HG03575 (cell line): Measurements from ENCODE around the gene ERICH4.
"Not testable (repeated sequence)": the region's sequence is repeated elsewhere in the genome, so short reads cannot be mapped to it uniquely, and the experiment has no call there.

Experiments
- ATAC-seq: cut with Tn5 transposase; IDR thresholded peaks from one replicate; pipeline ENCODE4 v1.9.1; 2021; ENCODE audit not compliant: unreplicated experiment, insufficient number of reproducible peaks, low FRiP score; ENCODE audit errors: extremely low read depth

The ERICH4 gene

GRCh38 chr19:41431426-41432386 is 11.2 kb upstream of the ERICH4 start:
- ATAC-seq: no peak

- ATAC-seq: no peak
Measured at GRCh38 chr19:41433171-41433570, 9.8 kb upstream of the ERICH4 start.

GRCh38 chr19:41434450-41434849 is 8.5 kb upstream of the ERICH4 start:
- ATAC-seq: no peak

- not testable (repeated sequence) for ATAC-seq
Measured at GRCh38 chr19:41435376-41435775, 7.6 kb upstream of the ERICH4 start.

- ATAC-seq: no peak
Measured at GRCh38 chr19:41435936-41436673, 6.9 kb upstream of the ERICH4 start.

GRCh38 chr19:41436674-41436951 is 6.3 kb upstream of the ERICH4 start:
- ATAC-seq: no peak

GRCh38 chr19:41437944-41438574 is 4.9 kb upstream of the ERICH4 start:
- no peak for ATAC-seq

- ATAC-seq: peak; percentile 63
Measured at GRCh38 chr19:41439441-41440222, 3.3 kb upstream of the ERICH4 start, which contains the start of gene DMAC2. TSS of gene DMAC2 (minus strand) at chr19:41439912. CDS start at chr19:41439899, 13 bp downstream.

GRCh38 chr19:41441321-41441945 is 1.5 kb upstream of the ERICH4 start:
- ATAC-seq: no peak

GRCh38 chr19:41443813-41444455 is 978 bp downstream of the ERICH4 start:
- no peak for ATAC-seq

- no peak for ATAC-seq
Measured at GRCh38 chr19:41445575-41445974, 2.6 kb downstream of the ERICH4 start.

- ATAC-seq: no peak
Measured at GRCh38 chr19:41447732-41448332, 4.9 kb downstream of the ERICH4 start.

GRCh38 chr19:41449079-41449864 is 6.3 kb downstream of the ERICH4 start:
- ATAC-seq: no peak

- ATAC-seq: no peak
Measured at GRCh38 chr19:41449865-41450178, 6.9 kb downstream of the ERICH4 start.

GRCh38 chr19:41452584-41453275 is 9.8 kb downstream of the ERICH4 start:
- ATAC-seq: no peak

GRCh38 chr19:41455936-41456335 is 13.0 kb downstream of the ERICH4 start:
- ATAC-seq: no peak
